Smooth muscle cell (in vitro differentiated cells): ENCODE results near the gene IRF2. TPM values are rescaled to one million over a fixed set of nuclear protein-coding genes. Genes with fewer than 3 reads are reported as not detected.
"Not testable (repeated sequence)": the region's sequence is repeated elsewhere in the genome, so short reads cannot be mapped to it uniquely, and the experiment has no call there.

Source experiments
- DNase-seq: peaks from one replicate; lab custom pipeline; 2025; ENCODE audit not compliant: unreplicated experiment; lab: John Stamatoyannopoulos, UW
- H2AFZ ChIP-seq: fragments of 200-600 bp; sonication (generic); 2 replicates; pipeline ENCODE4 v1.6.0; 2016; ENCODE audit warnings: antibody characterized with exemption, low read depth, mild to moderate bottlenecking
- H3F3A ChIP-seq: fragments of 200-600 bp; sonication (generic); 2 replicates; pipeline ENCODE4 v1.6.0; 2017; ENCODE audit warnings: antibody characterized with exemption, low read depth
- H3K27ac ChIP-seq: fragments of 200-600 bp; sonication (generic); 2 replicates; pipeline ENCODE4 v1.5.1; 2016; ENCODE audit warnings: low read depth, mild to moderate bottlenecking
- H3K27me3 ChIP-seq: fragments of 200-600 bp; sonication (generic); 2 replicates; pipeline ENCODE4 v1.6.1; 2016; ENCODE audit warnings: low read depth, mild to moderate bottlenecking
- H3K36me3 ChIP-seq: fragments of 200-600 bp; sonication (generic); 2 replicates; pipeline ENCODE4 v1.5.1; 2016; ENCODE audit warnings: low read depth
- H3K4me1 ChIP-seq: fragments of 200-600 bp; sonication (generic); 2 replicates; pipeline ENCODE4 v1.5.1; 2016; ENCODE audit warnings: low read depth
- H3K4me2 ChIP-seq: fragments of 200-600 bp; sonication (generic); 2 replicates; pipeline ENCODE4 v1.6.0; 2016; ENCODE audit warnings: mild to moderate bottlenecking
- H3K4me3 ChIP-seq: fragments of 200-600 bp; sonication (generic); 2 replicates; pipeline ENCODE4 v1.5.1; 2016; ENCODE audit warnings: mild to moderate bottlenecking
- H3K79me2 ChIP-seq: fragments of 200-600 bp; sonication (generic); 2 replicates; pipeline ENCODE4 v1.6.0; 2016; ENCODE audit warnings: low read depth, mild to moderate bottlenecking
- H3K9ac ChIP-seq: fragments of 200-600 bp; sonication (generic); 2 replicates; pipeline ENCODE4 v1.6.0; 2016; ENCODE audit warnings: low read depth
- H3K9me3 ChIP-seq: fragments of 200-600 bp; sonication (generic); replicated peaks from 2 replicates; pipeline ENCODE4 v1.5.1; 2016; ENCODE audit warnings: low read depth
- H4K20me1 ChIP-seq: fragments of 200-600 bp; sonication (generic); 2 replicates; pipeline ENCODE4 v1.6.0; 2016; ENCODE audit warnings: low read depth
- CTCF ChIP-seq: fragments of 200-600 bp; sonication (generic); IDR thresholded peaks from 2 replicates; pipeline ENCODE4 v1.5.1; 2017; ENCODE audit warnings: borderline replicate concordance, mild to moderate bottlenecking, antibody characterized with exemption; ENCODE audit not compliant: insufficient read depth, poor library complexity, severe bottlenecking
- WGBS: methylation state at CpG from one replicate; pipeline ENCODE4 v1.1.7; 2016; ENCODE audit warnings: low lambda C conversion rate; 5-methylcytosine and 5-hydroxymethylcytosine counted together
- polyA plus RNA-seq: library from polyadenylated mRNA; unstranded; fragments of >200 nt; fragmentation: Nextera tagmentation; extraction: Ambion mirVana; gene quantifications from 2 replicates; pipeline ENCODE4 v1.2.1, GENCODE V29; 2016
- total RNA-seq: library from RNA; depleted of rRNA; stranded (reverse); fragments of >200 nt; gene quantifications from 2 replicates; pipeline ENCODE4 v1.2.3, GENCODE V29; 2014

The IRF2 gene
- total and polyA plus RNA-seq, 2 experiments from 2014 or later: 10.2 to 21.6 TPM

- Histone ChIP-seq H3K27ac (no peak overlapping the region), H3K27me3 (no peaks in the 10 kb centered on the region), H4K20me1 (no peaks in the 10 kb centered on the region), H3F3A (peaks cover 18% of the 10 kb centered on the region), H3K9me3 (no peaks in the 10 kb centered on the region), H3K4me3 (no peak overlapping the region), H3K36me3 (no peaks in the 10 kb centered on the region), H3K4me2 (no peak overlapping the region), H3K4me1 (peaks cover 19% of the 10 kb centered on the region), H3K9ac (no peak overlapping the region), H2AFZ (peak overlapping the region; percentile 92), H3K79me2 (no peaks in the 10 kb centered on the region)
- WGBS: 89% methylated on average over 4 of the region's 4 CpGs
- no peak for DNase-seq
- TF ChIP-seq CTCF: no peak
Measured at GRCh38 chr4:184344435-184344834, 129.9 kb downstream of the IRF2 start.

- DNase-seq: peak; percentile 13
- no peaks in the 10 kb centered on the region for H3K9me3 ChIP-seq
- H3F3A ChIP-seq: peaks cover 16% of the 10 kb centered on the region
- no peak overlapping the region for H3K27ac ChIP-seq
- H3K4me3 ChIP-seq: peak overlapping the region; percentile 85
- peak overlapping the region; percentile 95 for H3K4me2 ChIP-seq
- H3K27me3 ChIP-seq: no peaks in the 10 kb centered on the region
- H3K36me3 ChIP-seq: no peaks in the 10 kb centered on the region
- H4K20me1 ChIP-seq: no peaks in the 10 kb centered on the region
- H3K79me2 ChIP-seq: no peaks in the 10 kb centered on the region
- H3K4me1 ChIP-seq: peaks cover 19% of the 10 kb centered on the region
- peak overlapping the region; percentile 92 for H2AFZ ChIP-seq
- no peak for TF ChIP-seq CTCF
- no peak overlapping the region for H3K9ac ChIP-seq
- 9% methylated on average over 19 of the region's 19 CpGs for WGBS
Measured at GRCh38 chr4:184343502-184344177, 130.7 kb downstream of the IRF2 start.

GRCh38 chr4:184342857-184343237 is 131.5 kb downstream of the IRF2 start:
- Histone ChIP-seq H3K4me3 (peak overlapping the region; percentile 85), H3K4me2 (peak overlapping the region; percentile 95), H3K4me1 (peaks cover 14% of the 10 kb centered on the region)
- not testable (repeated sequence) for DNase-seq, H3K9me3 ChIP-seq, H3K36me3 ChIP-seq, H4K20me1 ChIP-seq, H2AFZ ChIP-seq, H3K9ac ChIP-seq, H3F3A ChIP-seq, H3K27me3 ChIP-seq, H3K79me2 ChIP-seq, H3K27ac ChIP-seq
- 100% methylated on average over 1 of the region's 1 CpG for WGBS

- H3F3A ChIP-seq: peaks cover 5% of the 10 kb centered on the region
- no peak overlapping the region for H3K4me2 ChIP-seq
- no peaks in the 10 kb centered on the region for H3K79me2 ChIP-seq
- H3K9me3 ChIP-seq: no peaks in the 10 kb centered on the region
- no peaks in the 10 kb centered on the region for H3K27me3 ChIP-seq
- peaks cover 9% of the 10 kb centered on the region for H3K4me1 ChIP-seq
- no peak for DNase-seq
- WGBS: 92% methylated on average over 6 of the region's 6 CpGs
- no peak overlapping the region for H3K9ac ChIP-seq
- no peaks in the 10 kb centered on the region for H4K20me1 ChIP-seq
- TF ChIP-seq CTCF: no peak
- H3K27ac ChIP-seq: no peak overlapping the region
- H2AFZ ChIP-seq: no peak overlapping the region
- no peak overlapping the region for H3K4me3 ChIP-seq
- H3K36me3 ChIP-seq: no peaks in the 10 kb centered on the region
Measured at GRCh38 chr4:184342167-184342856, 132.0 kb downstream of the IRF2 start.

- H3K36me3 ChIP-seq, H3K9me3 ChIP-seq, DNase-seq, H3K79me2 ChIP-seq, H3F3A ChIP-seq, H3K4me1 ChIP-seq, H3K4me3 ChIP-seq, H3K27me3 ChIP-seq, H3K4me2 ChIP-seq, H3K27ac ChIP-seq, H4K20me1 ChIP-seq, H3K9ac ChIP-seq, H2AFZ ChIP-seq: not testable (repeated sequence)
- WGBS: 91% methylated on average over 5 of the region's 5 CpGs
Measured at GRCh38 chr4:184339398-184340193, 134.8 kb downstream of the IRF2 start.
